ENCODE data around the gene TXNL4A. TPM values are rescaled to one million over a fixed set of nuclear protein-coding genes. Genes with fewer than 3 reads are reported as not detected.

TXNL4A gene
- total RNA-seq, 4 donors from 2014 or later, result 20.8 to 43.2 (median 32.5) TPM

- Histone ChIP-seq H3K36me3 (peaks cover 0 to 85% (median 16%) of the 10 kb centered on the region in 3 donors), H3K27ac (no peak overlapping the region), H3K27me3 (no peaks in the 10 kb centered on the region), H3K4me3 (no peak overlapping the region), H3K9me3 (no peaks in the 10 kb centered on the region), H3K4me1 (peaks cover 0 to 34% (median 4%) of the 10 kb centered on the region in 3 donors)
- no peak for TF ChIP-seq CTCF (IDR thresholded peaks at IDR 0.05)
- 84 to 85% methylated on average over 3 of the region's 3 CpGs for WGBS, 2 donors
- intact Hi-C loops (cut with DNase I), result no loop called here
- no peak for DNase-seq
These were observed 15.6 kb downstream of the TXNL4A start for GRCh38 chr18:79972720-79973119.

- Histone ChIP-seq H3K27me3 (no peaks in the 10 kb centered on the region), H3K27ac (no peak overlapping the region), H3K4me3 (no peak overlapping the region), H3K9me3 (no peaks in the 10 kb centered on the region), H3K4me1 (peaks cover 0 to 32% (median 4%) of the 10 kb centered on the region in 3 donors), H3K36me3 (peaks cover 0 to 91% (median 16%) of the 10 kb centered on the region in 3 donors)
- DNase-seq, result no peak
- TF ChIP-seq CTCF (IDR thresholded peaks at IDR 0.05) (no peak), POLR2A (IDR thresholded peaks at IDR 0.05) (no peak)
- intact Hi-C loops (cut with DNase I), result no loop called here
- WGBS, 2 donors, result 87 to 88% methylated on average over 5 to 8 of the region's 9 CpGs
These were observed 16.4 kb downstream of the TXNL4A start for GRCh38 chr18:79971986-79972385.

- WGBS, 2 donors, result 83 to 89% methylated on average over 15 of the region's 17 CpGs
- no peak overlapping the region for H3K4me3 ChIP-seq
- H3K4me1 ChIP-seq, result peaks cover 0 to 26% (median 2%) of the 10 kb centered on the region in 3 donors
- no peak for DNase-seq
- no peak overlapping the region for H3K27ac ChIP-seq
- no peaks in the 10 kb centered on the region for H3K9me3 ChIP-seq
- intact Hi-C loops (cut with DNase I), result no loop called here
- TF ChIP-seq POLR2A (IDR thresholded peaks at IDR 0.05) (no peak), CTCF (IDR thresholded peaks at IDR 0.05) (no peak)
- H3K27me3 ChIP-seq, result no peaks in the 10 kb centered on the region
- H3K36me3 ChIP-seq, result peaks cover 0 to 85% (median 16%) of the 10 kb centered on the region in 3 donors
These were observed 17.0 kb downstream of the TXNL4A start for GRCh38 chr18:79971211-79971952.

- intact Hi-C loops (cut with DNase I), result no loop called here
- no peak overlapping the region for H3K27ac ChIP-seq
- no peak for DNase-seq
- H3K27me3 ChIP-seq, result no peaks in the 10 kb centered on the region
- no peaks in the 10 kb centered on the region for H3K9me3 ChIP-seq
- 83 to 89% methylated on average over 12 of the region's 12 CpGs for WGBS, 2 donors
- H3K4me1 ChIP-seq, result peaks cover 0 to 24% (median 0%) of the 10 kb centered on the region in 3 donors
- H3K36me3 ChIP-seq, result peaks cover 0 to 77% (median 16%) of the 10 kb centered on the region in 3 donors
- no peak overlapping the region for H3K4me3 ChIP-seq
- TF ChIP-seq POLR2A (IDR thresholded peaks at IDR 0.05) (no peak), CTCF (IDR thresholded peaks at IDR 0.05) (no peak)
These were observed 17.8 kb downstream of the TXNL4A start for GRCh38 chr18:79970419-79971133.

Data from esophagus squamous epithelium (tissue), 5 donors.